ENCODE results near the gene OGDHL.

DNA sequence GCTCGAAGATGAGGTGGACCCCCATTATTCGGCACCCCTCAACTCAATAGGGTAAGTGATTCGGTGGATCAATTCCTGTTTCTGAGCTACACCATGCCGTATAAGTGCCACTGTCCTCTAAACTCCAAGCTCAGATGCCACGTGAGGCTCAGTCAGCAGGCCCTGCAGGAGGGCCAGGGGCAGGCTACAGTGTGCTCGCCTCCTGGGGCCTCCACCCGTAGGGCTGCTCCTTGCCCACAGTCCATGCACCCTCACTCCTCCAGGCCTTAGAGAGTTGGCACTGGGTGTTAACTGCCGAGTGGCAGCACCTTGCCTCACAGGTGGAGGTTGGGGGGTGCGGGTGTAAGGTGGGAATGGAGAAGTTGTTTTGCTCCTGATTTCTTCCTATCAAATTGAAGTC, 70.5 kb downstream of the OGDHL start:
- TF ChIP-seq, protein P1, sequence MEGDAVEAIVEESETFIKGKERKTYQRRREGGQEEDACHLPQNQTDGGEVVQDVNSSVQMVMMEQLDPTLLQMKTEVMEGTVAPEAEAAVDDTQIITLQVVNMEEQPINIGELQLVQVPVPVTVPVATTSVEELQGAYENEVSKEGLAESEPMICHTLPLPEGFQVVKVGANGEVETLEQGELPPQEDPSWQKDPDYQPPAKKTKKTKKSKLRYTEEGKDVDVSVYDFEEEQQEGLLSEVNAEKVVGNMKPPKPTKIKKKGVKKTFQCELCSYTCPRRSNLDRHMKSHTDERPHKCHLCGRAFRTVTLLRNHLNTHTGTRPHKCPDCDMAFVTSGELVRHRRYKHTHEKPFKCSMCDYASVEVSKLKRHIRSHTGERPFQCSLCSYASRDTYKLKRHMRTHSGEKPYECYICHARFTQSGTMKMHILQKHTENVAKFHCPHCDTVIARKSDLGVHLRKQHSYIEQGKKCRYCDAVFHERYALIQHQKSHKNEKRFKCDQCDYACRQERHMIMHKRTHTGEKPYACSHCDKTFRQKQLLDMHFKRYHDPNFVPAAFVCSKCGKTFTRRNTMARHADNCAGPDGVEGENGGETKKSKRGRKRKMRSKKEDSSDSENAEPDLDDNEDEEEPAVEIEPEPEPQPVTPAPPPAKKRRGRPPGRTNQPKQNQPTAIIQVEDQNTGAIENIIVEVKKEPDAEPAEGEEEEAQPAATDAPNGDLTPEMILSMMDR (IDR thresholded peaks at IDR 0.05; ENCODE audit: low read depth, low read length) = no peak
- TF ChIP-seq EZH2phosphoT487 (IDR thresholded peaks at IDR 0.05; ENCODE audit: low read depth) = no peak

Data from OCI-LY3 (cell line).